NCI-H2227 treated with DMSO at 0.1 percent for 48 hours (cell line): ENCODE measurements around the gene ZNF699.
"Not testable (repeated sequence)": the region's sequence is repeated elsewhere in the genome, so short reads cannot be mapped to it uniquely, and the experiment has no call there.

ENCODE experiments used
- DNase-seq: peaks from one replicate; lab custom pipeline; 2025; lab: John Stamatoyannopoulos, UW

Gene ZNF699

GRCh38 chr19:9309139-9309973 lies at the start of gene ZNF699:
Gene ZNF699, minus strand, starts transcription at chr19:9309838. Its CDS starts 4,719 bp downstream, at chr19:9305119.
- DNase-seq: peak; percentile 99

GRCh38 chr19:9354651-9355050 lies 45.0 kb upstream of the ZNF699 start:
- no peak for DNase-seq

GRCh38 chr19:9353011-9353410 lies 43.4 kb upstream of the ZNF699 start:
- DNase-seq: no peak

GRCh38 chr19:9352505-9352904 lies 42.9 kb upstream of the ZNF699 start:
- no peak for DNase-seq

GRCh38 chr19:9348671-9349070 lies 39.0 kb upstream of the ZNF699 start:
- no peak for DNase-seq

- no peak for DNase-seq
These were observed 38.6 kb upstream of the ZNF699 start for GRCh38 chr19:9348253-9348652.

GRCh38 chr19:9345005-9345404 lies 35.4 kb upstream of the ZNF699 start:
- no peak for DNase-seq

GRCh38 chr19:9342610-9343304 lies 33.1 kb upstream of the ZNF699 start:
- DNase-seq: no peak

- no peak for DNase-seq
These were observed 20.4 kb upstream of the ZNF699 start for GRCh38 chr19:9329999-9330398.

- no peak for DNase-seq
These were observed 14.9 kb upstream of the ZNF699 start for GRCh38 chr19:9324584-9324962.

- peak; percentile 93 for DNase-seq
These were observed 14.4 kb upstream of the ZNF699 start, which contains the start of gene ZNF559 for GRCh38 chr19:9323919-9324583. Gene ZNF559, plus strand, starts transcription at chr19:9324179. Its CDS starts 14,371 bp downstream, at chr19:9338550.

- no peak for DNase-seq
These were observed 13.9 kb upstream of the ZNF699 start for GRCh38 chr19:9323557-9323918.

GRCh38 chr19:9322201-9322600 lies 12.6 kb upstream of the ZNF699 start:
- DNase-seq: not testable (repeated sequence)

GRCh38 chr19:9321756-9322155 lies 12.1 kb upstream of the ZNF699 start:
- DNase-seq: not testable (repeated sequence)

- DNase-seq: no peak
These were observed 11.7 kb upstream of the ZNF699 start for GRCh38 chr19:9321338-9321737.

- DNase-seq: no peak
These were observed 4.1 kb upstream of the ZNF699 start for GRCh38 chr19:9313756-9314155.

GRCh38 chr19:9309974-9310446 lies 372 bp upstream of the ZNF699 start:
- peak; percentile 99 for DNase-seq

GRCh38 chr19:9308091-9308770 lies 1.4 kb downstream of the ZNF699 start:
- DNase-seq: no peak

GRCh38 chr19:9306443-9306842 lies 3.2 kb downstream of the ZNF699 start:
- DNase-seq: no peak

- DNase-seq: no peak
These were observed 13.3 kb downstream of the ZNF699 start for GRCh38 chr19:9296336-9296735.

- no peak for DNase-seq
These were observed 14.2 kb downstream of the ZNF699 start for GRCh38 chr19:9295411-9295849.
